MM.1S (cell line): ENCODE data around the gene RANBP9.

Experiments used
- EZH2 ChIP-seq: fragments of 300-600 bp; sonication (generic); optimal IDR thresholded peaks from 2 replicates; pipeline ENCODE3; 2017; ENCODE audit warnings: low read depth, mild to moderate bottlenecking, antibody characterized with exemption, low read length, mixed read lengths
- TF ChIP-seq, protein P1 (sequence below): fragments of 300-600 bp; sonication (generic); IDR thresholded peaks from 2 replicates; pipeline ENCODE4 v1.5.1; 2016; ENCODE audit warnings: antibody characterized with exemption, low read length, mixed read lengths

DNA sequence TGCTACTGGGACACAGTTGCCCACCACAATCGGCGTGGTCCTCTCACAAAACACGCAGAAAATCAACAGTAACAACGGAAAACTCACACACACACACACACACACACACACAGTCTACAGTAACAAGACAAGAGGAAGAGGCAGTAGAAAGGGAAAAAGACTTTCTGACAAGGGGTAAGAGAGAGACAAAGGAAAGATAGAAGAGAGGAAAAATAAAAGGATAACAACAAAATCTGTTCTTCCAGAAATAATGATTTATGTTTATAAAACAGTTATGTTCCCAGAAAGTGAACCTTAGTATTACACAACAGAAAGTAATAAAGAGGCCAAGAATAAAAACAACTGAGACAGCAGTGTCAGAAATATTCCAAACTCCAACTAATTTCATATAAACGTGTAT, 2.9 kb downstream of the RANBP9 start:
- TF ChIP-seq, protein P1, sequence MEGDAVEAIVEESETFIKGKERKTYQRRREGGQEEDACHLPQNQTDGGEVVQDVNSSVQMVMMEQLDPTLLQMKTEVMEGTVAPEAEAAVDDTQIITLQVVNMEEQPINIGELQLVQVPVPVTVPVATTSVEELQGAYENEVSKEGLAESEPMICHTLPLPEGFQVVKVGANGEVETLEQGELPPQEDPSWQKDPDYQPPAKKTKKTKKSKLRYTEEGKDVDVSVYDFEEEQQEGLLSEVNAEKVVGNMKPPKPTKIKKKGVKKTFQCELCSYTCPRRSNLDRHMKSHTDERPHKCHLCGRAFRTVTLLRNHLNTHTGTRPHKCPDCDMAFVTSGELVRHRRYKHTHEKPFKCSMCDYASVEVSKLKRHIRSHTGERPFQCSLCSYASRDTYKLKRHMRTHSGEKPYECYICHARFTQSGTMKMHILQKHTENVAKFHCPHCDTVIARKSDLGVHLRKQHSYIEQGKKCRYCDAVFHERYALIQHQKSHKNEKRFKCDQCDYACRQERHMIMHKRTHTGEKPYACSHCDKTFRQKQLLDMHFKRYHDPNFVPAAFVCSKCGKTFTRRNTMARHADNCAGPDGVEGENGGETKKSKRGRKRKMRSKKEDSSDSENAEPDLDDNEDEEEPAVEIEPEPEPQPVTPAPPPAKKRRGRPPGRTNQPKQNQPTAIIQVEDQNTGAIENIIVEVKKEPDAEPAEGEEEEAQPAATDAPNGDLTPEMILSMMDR: no peak
- TF ChIP-seq EZH2: no peak
